PC-3 (cell line): ENCODE data around the gene ATP13A4. TPM values are rescaled to one million over a fixed set of nuclear protein-coding genes. Genes with fewer than 3 reads are reported as not detected.

ENCODE experiments used
- ATAC-seq: fragments of 200-7000 bp; cut with Tn5 transposase; 2 replicates; pipeline ENCODE4 v1.9.1; 2020; ENCODE audit warnings: mild to moderate bottlenecking, moderate library complexity
- BruUV-seq: library from RNA; stranded (reverse); fragments of 400-500 nt; replicated peaks from 2 replicates; lab custom pipeline; 2021; lab: Mats Ljungman, UMichigan
- CTCF ChIA-PET: fragments of 300-600 bp; sonication (Branson Sonifier 250); formaldehyde crosslinking; loops from one replicate; lab custom pipeline; 2022; ENCODE audit warnings: antibody characterized with exemption; lab: Charles Lee
- POLR2A ChIA-PET: fragments of 300-600 bp; sonication (Branson Sonifier 250); formaldehyde crosslinking; loops from one replicate; lab custom pipeline; 2022; ENCODE audit warnings: antibody characterized with exemption; ENCODE audit not compliant: unreplicated experiment; lab: Charles Lee
- DNase-seq: peaks from one replicate; pipeline ENCODE4 v3.0.0-alpha.2; 2015
- H2AFZ ChIP-seq: fragments of 300-600 bp; sonication (generic); 2 replicates; pipeline ENCODE4 v1.6.0; 2016; ENCODE audit warnings: antibody characterized with exemption, low read length
- H3F3A ChIP-seq: fragments of 300-600 bp; sonication (generic); one replicate; pipeline ENCODE4 v1.6.0; 2017; ENCODE audit warnings: antibody characterized with exemption, low read length, control low read depth, mild to moderate bottlenecking; ENCODE audit not compliant: unreplicated experiment
- H3K27ac ChIP-seq: fragments of 300-600 bp; sonication (generic); 2 replicates; pipeline ENCODE4 v1.5.1; 2016; ENCODE audit warnings: mild to moderate bottlenecking, low read length
- H3K27me3 ChIP-seq: fragments of 300-600 bp; sonication (generic); 2 replicates; pipeline ENCODE4 v1.6.1; 2016; ENCODE audit warnings: low read length, mixed read lengths
- H3K36me3 ChIP-seq: fragments of 300-600 bp; sonication (generic); 2 replicates; pipeline ENCODE4 v1.6.1; 2016; ENCODE audit warnings: low read depth, mixed run types, low read length, mixed read lengths
- H3K4me1 ChIP-seq: fragments of 300-600 bp; sonication (generic); 2 replicates; pipeline ENCODE4 v1.5.1; 2016; ENCODE audit warnings: low read length; ENCODE audit not compliant: insufficient read depth
- H3K4me2 ChIP-seq: fragments of 300-600 bp; sonication (generic); 2 replicates; pipeline ENCODE4 v1.6.0; 2016; ENCODE audit warnings: low read length
- H3K4me3 ChIP-seq: fragments of 300-600 bp; sonication (generic); 2 replicates; pipeline ENCODE4 v1.5.1; 2016; ENCODE audit warnings: mild to moderate bottlenecking, low read length, mixed read lengths
- H3K79me2 ChIP-seq: fragments of 300-600 bp; sonication (generic); 2 replicates; pipeline ENCODE4 v1.6.1; 2017; ENCODE audit warnings: low read length, mixed read lengths
- H3K9ac ChIP-seq: fragments of 300-600 bp; sonication (generic); 2 replicates; pipeline ENCODE4 v1.6.0; 2016; ENCODE audit warnings: mild to moderate bottlenecking, low read length
- H3K9me2 ChIP-seq: fragments of 300-600 bp; sonication (generic); replicated peaks from 2 replicates; pipeline ENCODE4 v1.6.1; 2016; ENCODE audit warnings: mixed run types, low read length, mixed read lengths
- H3K9me3 ChIP-seq: fragments of 300-600 bp; sonication (generic); 2 replicates; pipeline ENCODE4 v1.6.1; 2016; ENCODE audit warnings: low read length, mixed read lengths
- H4K20me1 ChIP-seq: fragments of 300-600 bp; sonication (generic); 2 replicates; pipeline ENCODE4 v1.6.1; 2016; ENCODE audit warnings: low read length, mixed read lengths
- EZH2 ChIP-seq: fragments of 300-600 bp; sonication (generic); IDR thresholded peaks from one replicate; pipeline ENCODE4 v1.6.1; 2017; ENCODE audit warnings: antibody characterized with exemption, mild to moderate bottlenecking, low read length; ENCODE audit not compliant: unreplicated experiment
- EZH2phosphoT487 ChIP-seq: fragments of 300-600 bp; sonication (generic); IDR thresholded peaks from 2 replicates; pipeline ENCODE4 v1.6.1; 2018; ENCODE audit warnings: mild to moderate bottlenecking, antibody characterized with exemption, low read length, borderline replicate concordance
- intact Hi-C: fragments of 100-400 bp; cut with micrococcal nuclease; formaldehyde crosslinking; loops from 2 replicates; pipeline ENCODE4 v1.9.0; 2023
- total RNA-seq: library from RNA; depleted of rRNA; stranded (reverse); fragments of >200 nt; gene quantifications from 2 replicates; pipeline ENCODE4 v1.2.3, GENCODE V29; 2014
- TF ChIP-seq, protein P1 (sequence below): fragments of 300-600 bp; sonication (generic); conservative IDR thresholded peaks from 2 replicates; pipeline ENCODE4 v1.5.1; 2017; ENCODE audit warnings: antibody characterized with exemption, low read depth, mild to moderate bottlenecking, low read length

Gene ATP13A4
- total RNA-seq, 1 experiment from 2014 or later, result not detected

DNA sequence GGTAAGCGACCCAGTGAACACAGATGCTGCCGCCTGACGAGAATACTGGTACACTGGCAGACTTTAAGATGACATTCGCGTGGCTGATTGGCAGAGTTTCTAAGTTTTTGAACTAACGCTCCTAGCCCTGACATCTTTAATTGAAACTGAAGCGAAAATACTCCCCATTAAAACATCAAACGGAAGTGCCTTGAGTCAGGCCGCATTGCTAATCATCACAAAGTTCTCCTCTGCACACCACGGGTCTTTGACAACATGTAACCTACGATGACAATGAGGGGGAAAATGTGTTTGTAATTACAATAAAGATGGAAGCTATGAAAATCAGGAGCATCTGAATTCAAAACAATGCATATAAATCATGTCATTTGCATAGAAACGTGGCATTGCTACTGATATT, 44.5 kb downstream of the ATP13A4 start:
- no TSS peak for BruUV-seq
- Histone ChIP-seq H3K4me3 (no peak overlapping the region), H3K36me3 (no peaks in the 10 kb centered on the region), H3K9ac (no peak overlapping the region), H3K27ac (no peak overlapping the region), H3K9me3 (no peaks in the 10 kb centered on the region), H3K4me1 (no peaks in the 10 kb centered on the region), H2AFZ (no peak overlapping the region), H3K27me3 (peaks cover 95% of the 10 kb centered on the region), H3K9me2 (no peaks in the 10 kb centered on the region), H3K79me2 (no peaks in the 10 kb centered on the region), H3K4me2 (no peak overlapping the region), H4K20me1 (no peaks in the 10 kb centered on the region), H3F3A (no peaks in the 10 kb centered on the region)
- ChIA-PET POLR2A (no interaction called here), CTCF (no interaction called here)
- intact Hi-C loops, result no loop called here
- no peak for ATAC-seq
- TF ChIP-seq EZH2phosphoT487 (no peak), EZH2 (no peak)
- TF ChIP-seq, protein P1, sequence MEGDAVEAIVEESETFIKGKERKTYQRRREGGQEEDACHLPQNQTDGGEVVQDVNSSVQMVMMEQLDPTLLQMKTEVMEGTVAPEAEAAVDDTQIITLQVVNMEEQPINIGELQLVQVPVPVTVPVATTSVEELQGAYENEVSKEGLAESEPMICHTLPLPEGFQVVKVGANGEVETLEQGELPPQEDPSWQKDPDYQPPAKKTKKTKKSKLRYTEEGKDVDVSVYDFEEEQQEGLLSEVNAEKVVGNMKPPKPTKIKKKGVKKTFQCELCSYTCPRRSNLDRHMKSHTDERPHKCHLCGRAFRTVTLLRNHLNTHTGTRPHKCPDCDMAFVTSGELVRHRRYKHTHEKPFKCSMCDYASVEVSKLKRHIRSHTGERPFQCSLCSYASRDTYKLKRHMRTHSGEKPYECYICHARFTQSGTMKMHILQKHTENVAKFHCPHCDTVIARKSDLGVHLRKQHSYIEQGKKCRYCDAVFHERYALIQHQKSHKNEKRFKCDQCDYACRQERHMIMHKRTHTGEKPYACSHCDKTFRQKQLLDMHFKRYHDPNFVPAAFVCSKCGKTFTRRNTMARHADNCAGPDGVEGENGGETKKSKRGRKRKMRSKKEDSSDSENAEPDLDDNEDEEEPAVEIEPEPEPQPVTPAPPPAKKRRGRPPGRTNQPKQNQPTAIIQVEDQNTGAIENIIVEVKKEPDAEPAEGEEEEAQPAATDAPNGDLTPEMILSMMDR, result no peak
- DNase-seq, result no peak

DNA sequence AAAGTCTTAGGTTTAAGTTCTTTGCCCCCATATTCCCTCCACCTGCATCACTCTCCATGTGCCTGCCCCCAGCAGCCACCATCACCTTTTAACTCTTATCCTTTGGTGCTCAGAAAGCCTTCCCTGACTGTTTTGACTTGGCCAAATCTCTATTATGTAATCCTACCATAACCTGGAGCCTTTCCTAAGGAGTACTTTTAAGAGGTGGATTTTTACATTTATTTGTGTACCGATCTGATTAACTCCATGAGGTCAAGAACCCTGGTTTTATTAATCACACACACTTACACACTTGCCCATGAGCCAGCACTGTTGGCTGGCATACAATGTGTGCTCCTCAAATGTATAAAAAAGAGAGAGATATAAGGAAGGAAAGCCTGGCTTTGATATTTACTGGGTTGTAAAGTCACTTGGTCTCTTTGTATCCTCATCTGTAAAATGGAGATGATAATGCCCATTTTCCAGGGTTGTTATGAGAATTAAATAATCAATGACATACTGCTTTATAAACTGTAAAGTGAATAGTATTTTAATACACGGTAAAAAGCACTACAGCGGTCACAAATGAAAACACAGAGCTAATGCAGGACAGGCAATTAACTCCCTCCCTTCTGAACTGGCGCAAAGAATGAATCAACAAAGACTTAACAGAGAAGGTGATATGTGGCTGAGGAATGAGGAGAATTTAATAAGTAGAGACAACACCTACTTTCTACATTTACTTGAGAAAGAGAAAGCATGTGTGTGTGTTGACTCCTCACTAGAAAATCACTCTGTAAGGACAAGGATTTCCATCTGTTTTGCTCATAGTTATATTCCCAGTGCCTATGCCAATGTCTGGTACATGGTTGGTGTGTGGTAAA, 45.4 kb downstream of the ATP13A4 start:
- Histone ChIP-seq H3K36me3 (no peaks in the 10 kb centered on the region), H3K4me2 (no peak overlapping the region), H3K79me2 (no peaks in the 10 kb centered on the region), H3K4me3 (no peak overlapping the region), H3K9ac (no peak overlapping the region), H2AFZ (no peak overlapping the region), H3F3A (no peaks in the 10 kb centered on the region), H3K27me3 (peaks cover 87% of the 10 kb centered on the region), H3K27ac (no peak overlapping the region), H3K9me3 (no peaks in the 10 kb centered on the region), H3K9me2 (no peaks in the 10 kb centered on the region), H4K20me1 (no peaks in the 10 kb centered on the region), H3K4me1 (no peaks in the 10 kb centered on the region)
- DNase-seq (no peak), ATAC-seq (peak; percentile 37)
- intact Hi-C loops, result no loop called here
- TF ChIP-seq, protein P1, result no peak
- no peak for TF ChIP-seq EZH2phosphoT487
- no peak for TF ChIP-seq EZH2
- BruUV-seq, result no TSS peak
- POLR2A ChIA-PET, result no interaction called here
- CTCF ChIA-PET, result no interaction called here

DNA sequence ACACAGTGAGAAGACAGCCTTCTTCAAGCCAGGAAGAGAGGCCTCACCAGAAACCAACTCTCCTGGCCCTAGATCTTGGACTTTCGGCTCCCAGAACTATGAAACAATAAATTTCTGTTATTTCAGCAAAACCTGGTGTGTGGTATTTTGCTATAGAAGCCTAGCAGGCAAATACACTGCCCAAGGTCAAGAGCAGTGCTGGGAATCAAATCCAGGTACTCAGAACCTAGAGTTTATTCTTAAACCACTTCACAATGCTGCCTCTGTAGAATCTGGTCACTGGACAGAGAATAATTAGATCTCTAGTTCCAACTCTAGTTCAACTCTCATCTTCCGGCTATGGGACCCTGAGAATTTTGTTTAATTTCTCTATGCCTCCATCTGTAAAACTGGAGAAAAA, 46.6 kb downstream of the ATP13A4 start:
- no peaks in the 10 kb centered on the region for H4K20me1 ChIP-seq
- no peaks in the 10 kb centered on the region for H3K79me2 ChIP-seq
- no peaks in the 10 kb centered on the region for H3K9me3 ChIP-seq
- ATAC-seq (no peak), DNase-seq (no peak)
- peaks cover 81% of the 10 kb centered on the region for H3K27me3 ChIP-seq
- no peaks in the 10 kb centered on the region for H3K9me2 ChIP-seq
- ChIA-PET CTCF (no interaction called here), POLR2A (no interaction called here)
- H3K27ac ChIP-seq, result no peak overlapping the region
- no peaks in the 10 kb centered on the region for H3K36me3 ChIP-seq
- no peak overlapping the region for H3K9ac ChIP-seq
- H3K4me2 ChIP-seq, result no peak overlapping the region
- intact Hi-C loops, result no loop called here
- no TSS peak for BruUV-seq
- no peaks in the 10 kb centered on the region for H3K4me1 ChIP-seq
- no peak overlapping the region for H3K4me3 ChIP-seq
- no peak overlapping the region for H2AFZ ChIP-seq
- TF ChIP-seq, protein P1, result no peak
- no peak for TF ChIP-seq EZH2phosphoT487
- no peak for TF ChIP-seq EZH2
- H3F3A ChIP-seq, result no peaks in the 10 kb centered on the region
